Superior temporal gyrus (tissue), 1 donor: ENCODE measurements around the gene IFFO2.

ENCODE experiments used
- DNase-seq: peaks from one replicate; pipeline ENCODE4 v3.0.0-alpha.2; 2016; ENCODE audit errors: extremely low spot score

IFFO2 gene

GRCh38 chr1:18950401-18951026 lies 6.0 kb downstream of the IFFO2 start:
- DNase-seq, result no peak

- DNase-seq, result peak; percentile 76
Observed at GRCh38 chr1:18949686-18950400, 6.6 kb downstream of the IFFO2 start.

- no peak for DNase-seq
Observed at GRCh38 chr1:18948913-18949685, 7.4 kb downstream of the IFFO2 start.

- DNase-seq, result no peak
Observed at GRCh38 chr1:18948048-18948912, 8.2 kb downstream of the IFFO2 start.

GRCh38 chr1:18947570-18947969 lies 8.9 kb downstream of the IFFO2 start:
- no peak for DNase-seq

GRCh38 chr1:18946550-18947381 lies 9.7 kb downstream of the IFFO2 start:
- peak; percentile 34 for DNase-seq

GRCh38 chr1:18945401-18945849 lies 11.1 kb downstream of the IFFO2 start:
- no peak for DNase-seq

GRCh38 chr1:18944810-18945209 lies 11.7 kb downstream of the IFFO2 start:
- DNase-seq, result no peak

GRCh38 chr1:18943914-18944572 lies 12.4 kb downstream of the IFFO2 start:
- DNase-seq, result no peak

- no peak for DNase-seq
Observed at GRCh38 chr1:18943162-18943561, 13.3 kb downstream of the IFFO2 start.

- DNase-seq, result no peak
Observed at GRCh38 chr1:18942340-18942739, 14.1 kb downstream of the IFFO2 start.

GRCh38 chr1:18941221-18942141 lies 15.0 kb downstream of the IFFO2 start:
- peak; percentile 97 for DNase-seq

- no peak for DNase-seq
Observed at GRCh38 chr1:18940303-18941020, 16.0 kb downstream of the IFFO2 start.

GRCh38 chr1:18939398-18940302 lies 16.8 kb downstream of the IFFO2 start:
- DNase-seq, result no peak

GRCh38 chr1:18938707-18939070 lies 17.8 kb downstream of the IFFO2 start:
- DNase-seq, result no peak

GRCh38 chr1:18938008-18938706 lies 18.3 kb downstream of the IFFO2 start:
- no peak for DNase-seq

- no peak for DNase-seq
Observed at GRCh38 chr1:18937539-18937938, 18.9 kb downstream of the IFFO2 start.
